CD4-positive, alpha-beta T cell (primary cell): ENCODE measurements around the gene IFITM10. TPM values are rescaled to one million over a fixed set of nuclear protein-coding genes. Genes with fewer than 3 reads are reported as not detected.

Source experiments
- ATAC-seq: fragments of 200-7000 bp; cut with Tn5 transposase; one replicate; pipeline ENCODE4 v1.10.0; 2022; ENCODE audit warnings: mild to moderate bottlenecking; ENCODE audit not compliant: poor library complexity
- CTCF ChIA-PET: fragments of 350-600 bp; sonication (Branson Sonifier 250); formaldehyde crosslinking; loops from one replicate; lab custom pipeline; 2021; ENCODE audit warnings: antibody characterized with exemption, inconsistent platforms; lab: Charles Lee
- POLR2A ChIA-PET: fragments of 350-600 bp; sonication (Branson Sonifier 250); formaldehyde crosslinking; loops from one replicate; lab custom pipeline; 2021; ENCODE audit warnings: antibody characterized with exemption, inconsistent platforms; lab: Charles Lee
- DNase-seq, 14 experiments: peaks; one replicate each; pipeline ENCODE4 v3.0.0-alpha.2; 2013 to 2020; ENCODE audit warnings: mixed read lengths in 2 of 14
- H3K27ac ChIP-seq, 2 donors: one replicate each; pipeline versions ENCODE4 v1.5.1 to v1.7.0; 2013; ENCODE audit warnings: low read length in 2 of 2, low read depth in 1 of 2, mild to moderate bottlenecking in 1 of 2
- H3K27me3 ChIP-seq, 2 experiments: 1 replicate in 1 of 2; 2 replicates in 1 of 2; pipeline versions ENCODE4 v1.6.1 to v1.7.0; 2013; ENCODE audit warnings: low read length in 2 of 2, control low read depth in 1 of 2, mild to moderate bottlenecking in 1 of 2, moderate library complexity in 1 of 2; ENCODE audit not compliant: insufficient read depth in 2 of 2, control insufficient read depth in 1 of 2
- H3K36me3 ChIP-seq: one replicate; pipeline ENCODE4 v1.6.1; 2013; ENCODE audit warnings: low read length, control low read depth; ENCODE audit not compliant: insufficient read depth
- H3K4me1 ChIP-seq: one replicate; pipeline ENCODE4 v1.6.1; 2013; ENCODE audit warnings: low read length, control low read depth; ENCODE audit not compliant: insufficient read depth
- H3K4me3 ChIP-seq: one replicate; pipeline ENCODE4 v1.5.1; 2013; ENCODE audit warnings: mild to moderate bottlenecking, low read length, moderate library complexity
- H3K9me3 ChIP-seq, 2 experiments: 1 replicate in 1 of 2; 2 replicates in 1 of 2; pipeline versions ENCODE4 v1.6.1 to v1.7.0; 2013; ENCODE audit warnings: low read length in 2 of 2, mild to moderate bottlenecking in 2 of 2, control low read depth in 1 of 2, moderate library complexity in 1 of 2; ENCODE audit not compliant: control insufficient read depth in 1 of 2, insufficient read depth in 1 of 2
- H3K27ac Mint-ChIP-seq: one replicate; pipeline ENCODE4 v1.8.0; 2020; ENCODE audit warnings: mixed read lengths
- H3K27me3 Mint-ChIP-seq: one replicate; pipeline ENCODE4 v1.8.0; 2021; ENCODE audit warnings: mixed read lengths
- H3K36me3 Mint-ChIP-seq: one replicate; pipeline ENCODE4 v1.8.0; 2021; ENCODE audit warnings: low read depth, mixed read lengths
- H3K4me1 Mint-ChIP-seq: one replicate; pipeline ENCODE4 v1.8.0; 2021; ENCODE audit warnings: low read depth, mixed read lengths
- H3K4me3 Mint-ChIP-seq: one replicate; pipeline ENCODE4 v1.8.0; 2020; ENCODE audit warnings: mild to moderate bottlenecking, mixed read lengths
- H3K9me3 Mint-ChIP-seq: one replicate; pipeline ENCODE4 v1.8.0; 2020; ENCODE audit warnings: mixed read lengths
- CTCF ChIP-seq: fragments of 200-600 bp; IDR thresholded peaks from one replicate; pipeline ENCODE4 v1.8.0; 2022; ENCODE audit warnings: antibody characterized with exemption, mild to moderate bottlenecking
- intact Hi-C, 2 experiments: fragments of 100-400 bp; cut with DNase I in 1 of 2; cut with micrococcal nuclease in 1 of 2; formaldehyde crosslinking; loops; one replicate each; pipeline versions ENCODE4 v1.15.1 to v1.9.0; 2023 to 2025; cut with DNase I, micrococcal nuclease
- total RNA-seq, 174 experiments: library from RNA in 2 of 174; stranded (reverse) in 2 of 174; gene quantifications; one replicate each; pipeline ENCODE4 v1.2.3 and lab custom pipeline; 2021 to 2026

IFITM10 gene
- total RNA-seq, 2 experiments from 2014 or later = 1.7 TPM

- DNase-seq (no peak), ATAC-seq (no peak)
- no peaks in the 10 kb centered on the region for H3K27me3 Mint-ChIP-seq
- CTCF ChIA-PET = no interaction called here
- intact Hi-C loops = no loop called here
- POLR2A ChIA-PET = interaction anchor here (2.1 kb wide), 1 partner anchor 53 kb away, joined by 7 read pairs; no protein-coding TSS in a partner anchor
- peaks cover 6% of the 10 kb centered on the region for H3K9me3 Mint-ChIP-seq
- H3K27me3 ChIP-seq = peaks cover 0 to 3% of the 10 kb centered on the region in 2 experiments
- H3K4me3 ChIP-seq = no peak overlapping the region
- H3K27ac ChIP-seq = no peak overlapping the region
- peaks cover 10 to 15% of the 10 kb centered on the region in 2 experiments for H3K9me3 ChIP-seq
- no peak for TF ChIP-seq CTCF
- peaks cover 34% of the 10 kb centered on the region for H3K4me1 Mint-ChIP-seq
- no peaks in the 10 kb centered on the region for H3K36me3 ChIP-seq
- H3K36me3 Mint-ChIP-seq = peaks cover 10% of the 10 kb centered on the region
- no peak overlapping the region for H3K4me3 Mint-ChIP-seq
- H3K4me1 ChIP-seq = peaks cover 11% of the 10 kb centered on the region
- no peak overlapping the region for H3K27ac Mint-ChIP-seq
These were observed 47.9 kb downstream of the IFITM10 start for GRCh38 chr11:1702506-1702905.

GRCh38 chr11:1701091-1701807, 49.1 kb downstream of the IFITM10 start:
- CTCF ChIA-PET = interaction anchor here (1.9 kb wide), 1 partner anchor 131 kb away, joined by 8 read pairs; no protein-coding TSS in a partner anchor
- H3K27ac ChIP-seq = no peak overlapping the region
- H3K27ac Mint-ChIP-seq = peak overlapping the region; percentile 78
- peaks cover 30% of the 10 kb centered on the region for H3K4me1 Mint-ChIP-seq
- peak overlapping the region; percentile 56 for H3K4me3 Mint-ChIP-seq
- ATAC-seq = peak; percentile 55
- peaks cover 10% of the 10 kb centered on the region for H3K36me3 Mint-ChIP-seq
- H3K4me1 ChIP-seq = peaks cover 7% of the 10 kb centered on the region
- TF ChIP-seq CTCF = no peak
- DNase-seq = peak in 1 of 14 experiments; percentile 23
- intact Hi-C loops = no loop called here
- no peak overlapping the region for H3K4me3 ChIP-seq
- H3K27me3 ChIP-seq = no peaks in the 10 kb centered on the region
- POLR2A ChIA-PET = interaction anchor here (2.1 kb wide), 1 partner anchor 54 kb away, joined by 7 read pairs; no protein-coding TSS in a partner anchor
- H3K9me3 ChIP-seq = peaks cover 10 to 11% of the 10 kb centered on the region in 2 experiments
- H3K36me3 ChIP-seq = no peaks in the 10 kb centered on the region
- H3K9me3 Mint-ChIP-seq = peaks cover 6% of the 10 kb centered on the region
- no peaks in the 10 kb centered on the region for H3K27me3 Mint-ChIP-seq

- no peak for DNase-seq
- no peak for ATAC-seq
- Histone ChIP-seq H3K36me3 (no peaks in the 10 kb centered on the region), H3K4me1 (peaks cover 7% of the 10 kb centered on the region), H3K9me3 (peaks cover 10 to 11% of the 10 kb centered on the region in 2 experiments), H3K4me3 (no peak overlapping the region), H3K27me3 (no peaks in the 10 kb centered on the region), H3K27ac (no peak overlapping the region)
- no peaks in the 10 kb centered on the region for H3K27me3 Mint-ChIP-seq
- H3K9me3 Mint-ChIP-seq = peaks cover 6% of the 10 kb centered on the region
- POLR2A ChIA-PET = no interaction called here
- CTCF ChIA-PET = no interaction called here
- TF ChIP-seq CTCF = no peak
- H3K4me3 Mint-ChIP-seq = no peak overlapping the region
- intact Hi-C loops = no loop called here
- peaks cover 16% of the 10 kb centered on the region for H3K4me1 Mint-ChIP-seq
- no peak overlapping the region for H3K27ac Mint-ChIP-seq
- H3K36me3 Mint-ChIP-seq = peaks cover 10% of the 10 kb centered on the region
These were observed 50.6 kb downstream of the IFITM10 start for GRCh38 chr11:1699771-1700170.
